GM12892 (cell line): Measurements from ENCODE around the gene HAUS2.
"Not testable (repeated sequence)": the region's sequence is repeated elsewhere in the genome, so short reads cannot be mapped to it uniquely, and the experiment has no call there.

Source experiments
- DNase-seq: peaks from one replicate; pipeline ENCODE4 v3.0.0; 2011; ENCODE audit not compliant: insufficient read length
- FAIRE-seq: peaks from 2 replicates; lab custom pipeline; 2011; peaks lifted over from hg19 to GRCh38; lab: Jason Lieb, UNC
- POLR2A ChIP-seq: IDR thresholded peaks from 2 replicates; pipeline ENCODE4 v1.6.1; 2011; ENCODE audit warnings: low read depth, low read length, control low read depth
- POLR2AphosphoS5 ChIP-seq: IDR thresholded peaks from 2 replicates; pipeline ENCODE4 v1.6.1; 2011; ENCODE audit warnings: low read depth, low read length, control low read depth
- TAF1 ChIP-seq: IDR thresholded peaks from 2 replicates; pipeline ENCODE4 v1.6.1; 2011; ENCODE audit warnings: low read depth, mild to moderate bottlenecking, control low read depth, low read length, borderline replicate concordance

The HAUS2 gene

GRCh38 chr15:42544853-42545629 is 3.6 kb upstream of the HAUS2 start:
- no peak for DNase-seq
- TF ChIP-seq POLR2AphosphoS5 (no peak), TAF1 (no peak), POLR2A (no peak)
- no peak for FAIRE-seq

- FAIRE-seq (peak; percentile 57), DNase-seq (no peak)
- no peak for TF ChIP-seq TAF1
- TF ChIP-seq POLR2AphosphoS5 = no peak
- no peak for TF ChIP-seq POLR2A
These were observed 755 bp upstream of the HAUS2 start for GRCh38 chr15:42547918-42548248.

- DNase-seq (peak; percentile 23), FAIRE-seq (peak; percentile 46)
- no peak for TF ChIP-seq TAF1
- no peak for TF ChIP-seq POLR2A
- no peak for TF ChIP-seq POLR2AphosphoS5
These were observed 424 bp downstream of the HAUS2 start for GRCh38 chr15:42549032-42549491.

GRCh38 chr15:42549741-42550392 is 1.2 kb downstream of the HAUS2 start:
- no peak for TF ChIP-seq TAF1
- no peak for TF ChIP-seq POLR2A
- no peak for TF ChIP-seq POLR2AphosphoS5
- no peak for FAIRE-seq
- no peak for DNase-seq

GRCh38 chr15:42553554-42553953 is 4.9 kb downstream of the HAUS2 start:
- TF ChIP-seq POLR2A (no peak), POLR2AphosphoS5 (no peak), TAF1 (no peak)
- FAIRE-seq (no peak), DNase-seq (no peak)

GRCh38 chr15:42556550-42557207 is 8.0 kb downstream of the HAUS2 start:
- not testable (repeated sequence) for DNase-seq, FAIRE-seq

- FAIRE-seq (no peak), DNase-seq (no peak)
- TF ChIP-seq TAF1 (no peak), POLR2A (no peak), POLR2AphosphoS5 (no peak)
These were observed 10.1 kb downstream of the HAUS2 start for GRCh38 chr15:42558739-42559138.

- DNase-seq (peak; percentile 90), FAIRE-seq (peak; percentile 91)
- TF ChIP-seq POLR2A (peak; percentile 90), TAF1 (no peak), POLR2AphosphoS5 (peak; percentile 79)
These were observed 26.8 kb downstream of the HAUS2 start, which contains the start of gene STARD9 for GRCh38 chr15:42575188-42576039. Gene STARD9 (plus strand): TSS chr15:42575606. CDS start chr15:42575716, 110 bp downstream.

- no peak for TF ChIP-seq POLR2AphosphoS5
- no peak for TF ChIP-seq TAF1
- TF ChIP-seq POLR2A = no peak
- FAIRE-seq = no peak
These were observed 27.5 kb downstream of the HAUS2 start for GRCh38 chr15:42576040-42576594.

GRCh38 chr15:42576776-42577175 is 28.1 kb downstream of the HAUS2 start:
- TF ChIP-seq POLR2A = no peak
- TF ChIP-seq TAF1 = no peak
- no peak for TF ChIP-seq POLR2AphosphoS5
- no peak for DNase-seq
- FAIRE-seq = no peak

More at GRCh38 chr15:42576040-42576594, 27.5 kb downstream of the HAUS2 start:
- DNase-seq = no peak

- TF ChIP-seq TAF1 (no peak), POLR2A (no peak), POLR2AphosphoS5 (no peak)
- DNase-seq (no peak), FAIRE-seq (no peak)
These were observed 28.9 kb downstream of the HAUS2 start for GRCh38 chr15:42577514-42578031.
